OCI-LY3 (cell line): ENCODE data around the gene PRODH2.
"Not testable (repeated sequence)": the region's sequence is repeated elsewhere in the genome, so short reads cannot be mapped to it uniquely, and the experiment has no call there.

Experiments used
- H2AFZ ChIP-seq: fragments of 200-600, 300-600 bp; shearing (Covaris generic); 2 replicates; pipeline ENCODE4 v1.6.0; 2014; ENCODE audit warnings: antibody characterized with exemption, low read depth, low read length
- H3K27ac ChIP-seq: fragments of 200-600, 300-600 bp; sonication (generic); 2 replicates; pipeline ENCODE4 v1.5.1; 2014; ENCODE audit warnings: mild to moderate bottlenecking, low read length, moderate library complexity, mixed read lengths
- H3K27me3 ChIP-seq: fragments of 200-600, 300-600 bp; sonication (generic); 2 replicates; pipeline ENCODE4 v1.6.1; 2014; ENCODE audit warnings: low read depth, low read length, mixed read lengths
- H3K36me3 ChIP-seq: fragments of 200-600, 300-600 bp; sonication (generic); replicated peaks from 2 replicates; pipeline ENCODE3; 2014; ENCODE audit warnings: low read depth, low read length, mixed read lengths
- H3K4me1 ChIP-seq: fragments of 300-600, 200-600 bp; sonication (generic); 2 replicates; pipeline ENCODE4 v1.6.1; 2014; ENCODE audit warnings: low read length, mixed read lengths
- H3K4me2 ChIP-seq: fragments of 200-600, 300-600 bp; sonication (generic); 2 replicates; pipeline ENCODE4 v1.6.1; 2014; ENCODE audit warnings: low read length, mixed read lengths
- H3K4me3 ChIP-seq: fragments of 300-600, 200-600 bp; sonication (generic); 2 replicates; pipeline ENCODE4 v1.5.1; 2014; ENCODE audit warnings: antibody characterized with exemption, mild to moderate bottlenecking, low read length, moderate library complexity
- H3K79me2 ChIP-seq: fragments of 300-600, 200-600 bp; shearing (Covaris generic); 2 replicates; pipeline ENCODE4 v1.6.1; 2014; ENCODE audit warnings: mild to moderate bottlenecking, low read length, mixed read lengths
- H3K9ac ChIP-seq: fragments of 300-600, 200-600 bp; shearing (Covaris generic); 2 replicates; pipeline ENCODE4 v1.6.0; 2014; ENCODE audit warnings: mild to moderate bottlenecking, low read length, moderate library complexity
- H3K9me3 ChIP-seq: fragments of 200-600, 300-600 bp; shearing (Covaris generic); 2 replicates; pipeline ENCODE4 v1.6.1; 2014; ENCODE audit warnings: low read length, mixed read lengths; ENCODE audit not compliant: insufficient read depth
- H4K20me1 ChIP-seq: fragments of 200-600, 300-600 bp; sonication (generic); 2 replicates; pipeline ENCODE4 v1.6.1; 2016; ENCODE audit warnings: low read length, mixed read lengths; ENCODE audit not compliant: insufficient read depth
- EZH2phosphoT487 ChIP-seq: fragments of 200-600 bp; shearing (Covaris generic); IDR thresholded peaks from 2 replicates; pipeline ENCODE4 v1.6.1; 2018; ENCODE audit warnings: antibody characterized with exemption, mixed run types, low read depth
- TF ChIP-seq, protein P1 (sequence below): fragments of 200-600, 300-600 bp; sonication (generic); IDR thresholded peaks from 2 replicates; pipeline ENCODE4 v1.5.1; 2014; ENCODE audit warnings: antibody characterized with exemption, low read length, low read depth

PRODH2 gene

DNA sequence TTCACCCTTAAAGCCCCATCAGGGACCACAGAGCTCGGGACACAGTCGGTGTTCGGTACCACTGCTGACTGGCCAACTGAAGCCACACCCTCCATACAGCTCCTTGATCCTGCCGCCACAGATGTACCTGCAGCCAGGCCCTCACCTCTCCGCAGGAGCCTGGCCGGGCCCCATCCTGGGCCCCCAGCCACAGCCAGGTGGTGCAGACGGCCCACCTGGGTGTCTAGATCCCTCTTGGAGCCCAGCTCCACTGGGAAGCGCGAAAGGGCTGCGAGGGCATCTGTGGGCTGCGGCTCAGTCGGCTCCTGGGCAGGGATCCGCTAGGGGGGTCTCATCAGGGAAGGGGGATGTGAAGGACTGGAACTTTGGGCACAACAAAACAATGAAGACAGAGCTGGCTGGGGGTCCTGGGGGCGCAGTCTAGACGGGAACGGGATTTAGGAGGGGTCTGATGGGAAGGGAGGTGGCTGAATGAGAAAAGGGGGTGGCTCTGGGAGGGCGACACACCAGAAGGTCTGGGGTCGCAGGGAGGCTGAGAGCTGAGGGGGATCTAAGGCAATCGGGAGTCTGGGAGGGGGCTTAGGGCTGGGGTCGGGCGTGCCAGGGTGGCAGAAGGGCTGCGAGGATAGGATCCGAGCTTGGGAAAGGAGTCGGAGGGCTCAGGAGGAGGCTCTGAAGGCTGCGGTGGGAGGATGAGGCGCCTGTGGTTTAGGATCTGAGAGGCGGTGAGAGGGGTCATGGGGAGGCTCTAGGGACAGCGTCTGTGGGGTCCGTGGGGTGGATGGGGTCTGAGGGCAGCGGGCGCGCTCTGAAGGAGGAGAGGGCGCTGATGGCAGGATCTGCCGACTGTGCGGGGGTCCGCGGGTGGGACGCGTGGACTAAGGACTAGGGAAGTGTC is 15.8 kb downstream of the PRODH2 start:
- no peak overlapping the region for H3K4me2 ChIP-seq
- no peak overlapping the region for H3K27ac ChIP-seq

DNA sequence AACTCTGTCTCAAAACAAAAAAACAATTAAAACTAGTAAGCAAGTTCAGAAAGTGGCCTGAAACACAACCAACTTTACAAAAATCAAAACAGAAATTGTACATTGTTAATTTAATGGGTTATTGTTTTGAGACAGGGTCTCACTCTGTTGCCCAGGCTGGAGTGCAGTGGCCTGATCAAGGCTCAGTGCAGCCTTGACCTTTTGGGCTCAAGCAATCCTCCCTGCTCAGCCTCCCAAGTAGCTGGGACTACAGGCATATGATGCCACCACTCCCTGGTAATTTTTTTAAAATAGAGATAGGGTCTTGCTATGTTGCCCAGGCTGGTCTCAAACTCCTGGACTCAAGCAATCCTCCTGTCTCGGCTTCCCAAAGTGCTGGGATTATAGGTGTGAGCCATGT is 17.1 kb downstream of the PRODH2 start:
- H3K27me3 ChIP-seq, H3K9ac ChIP-seq, H3K9me3 ChIP-seq, H3K4me2 ChIP-seq, H3K27ac ChIP-seq, H4K20me1 ChIP-seq, H3K36me3 ChIP-seq, H3K79me2 ChIP-seq, H2AFZ ChIP-seq, H3K4me3 ChIP-seq, H3K4me1 ChIP-seq: not testable (repeated sequence)

More for the DNA sequence above, 15.8 kb downstream of the PRODH2 start:
- H3K36me3 ChIP-seq = no peaks in the 10 kb centered on the region
- no peaks in the 10 kb centered on the region for H3K9me3 ChIP-seq
- H3K4me3 ChIP-seq = no peak overlapping the region
- no peak overlapping the region for H2AFZ ChIP-seq
- no peaks in the 10 kb centered on the region for H4K20me1 ChIP-seq
- H3K79me2 ChIP-seq = no peaks in the 10 kb centered on the region
- no peaks in the 10 kb centered on the region for H3K4me1 ChIP-seq
- no peak overlapping the region for H3K9ac ChIP-seq
- TF ChIP-seq, protein P1, sequence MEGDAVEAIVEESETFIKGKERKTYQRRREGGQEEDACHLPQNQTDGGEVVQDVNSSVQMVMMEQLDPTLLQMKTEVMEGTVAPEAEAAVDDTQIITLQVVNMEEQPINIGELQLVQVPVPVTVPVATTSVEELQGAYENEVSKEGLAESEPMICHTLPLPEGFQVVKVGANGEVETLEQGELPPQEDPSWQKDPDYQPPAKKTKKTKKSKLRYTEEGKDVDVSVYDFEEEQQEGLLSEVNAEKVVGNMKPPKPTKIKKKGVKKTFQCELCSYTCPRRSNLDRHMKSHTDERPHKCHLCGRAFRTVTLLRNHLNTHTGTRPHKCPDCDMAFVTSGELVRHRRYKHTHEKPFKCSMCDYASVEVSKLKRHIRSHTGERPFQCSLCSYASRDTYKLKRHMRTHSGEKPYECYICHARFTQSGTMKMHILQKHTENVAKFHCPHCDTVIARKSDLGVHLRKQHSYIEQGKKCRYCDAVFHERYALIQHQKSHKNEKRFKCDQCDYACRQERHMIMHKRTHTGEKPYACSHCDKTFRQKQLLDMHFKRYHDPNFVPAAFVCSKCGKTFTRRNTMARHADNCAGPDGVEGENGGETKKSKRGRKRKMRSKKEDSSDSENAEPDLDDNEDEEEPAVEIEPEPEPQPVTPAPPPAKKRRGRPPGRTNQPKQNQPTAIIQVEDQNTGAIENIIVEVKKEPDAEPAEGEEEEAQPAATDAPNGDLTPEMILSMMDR = no peak
- no peak for TF ChIP-seq EZH2phosphoT487
- no peaks in the 10 kb centered on the region; the same call in 1 of the 2 replicates for H3K27me3 ChIP-seq

DNA sequence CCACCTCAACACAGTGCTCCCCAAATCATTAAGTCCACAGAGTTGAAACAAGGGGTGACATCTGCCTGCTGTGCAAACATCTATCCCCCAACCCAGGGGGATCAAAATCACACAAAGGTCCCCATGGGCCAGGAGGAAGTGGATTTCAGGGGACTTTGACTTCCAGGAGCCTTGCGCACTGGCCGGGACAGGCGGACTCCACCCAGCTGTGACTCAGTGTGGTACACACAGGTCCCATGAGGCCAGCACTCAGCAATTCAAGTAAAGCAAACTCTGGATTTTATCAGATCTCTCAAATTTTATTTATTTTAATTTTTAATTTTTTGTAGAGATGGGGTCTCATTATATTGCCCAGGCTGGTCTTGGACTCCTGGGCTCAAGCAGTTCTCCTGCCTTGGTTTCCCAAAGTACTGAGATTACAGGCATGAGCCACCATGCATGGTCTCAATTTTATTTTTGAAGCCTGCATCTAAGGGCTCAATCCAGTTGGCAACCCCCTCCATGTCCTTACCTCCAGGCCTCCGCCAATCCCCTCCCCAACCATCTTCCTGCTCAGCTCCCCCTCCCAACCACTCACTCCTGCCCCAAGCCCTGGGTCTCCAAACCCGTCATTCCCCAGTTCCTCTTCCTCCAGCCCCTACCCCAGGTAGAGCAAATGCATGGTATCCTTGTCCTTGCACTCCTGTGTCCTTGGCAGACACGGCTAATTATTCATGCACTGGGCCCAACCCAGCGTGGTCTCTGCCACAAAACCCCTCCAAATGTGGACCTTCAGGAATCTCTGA is 19.1 kb downstream of the PRODH2 start:
- no peaks in the 10 kb centered on the region for H3K9me3 ChIP-seq
- no peaks in the 10 kb centered on the region for H3K36me3 ChIP-seq
- H3K9ac ChIP-seq = no peak overlapping the region
- no peak overlapping the region for H2AFZ ChIP-seq
- H3K79me2 ChIP-seq = no peaks in the 10 kb centered on the region
- TF ChIP-seq, protein P1 = no peak
- TF ChIP-seq EZH2phosphoT487 = no peak
- H4K20me1 ChIP-seq = no peaks in the 10 kb centered on the region
- no peaks in the 10 kb centered on the region; the same call in 1 of the 2 replicates for H3K4me1 ChIP-seq
- H3K27me3 ChIP-seq = no peaks in the 10 kb centered on the region; the same call in 1 of the 2 replicates
- no peak overlapping the region for H3K4me2 ChIP-seq
- H3K4me3 ChIP-seq = no peak overlapping the region
- no peak overlapping the region for H3K27ac ChIP-seq

DNA sequence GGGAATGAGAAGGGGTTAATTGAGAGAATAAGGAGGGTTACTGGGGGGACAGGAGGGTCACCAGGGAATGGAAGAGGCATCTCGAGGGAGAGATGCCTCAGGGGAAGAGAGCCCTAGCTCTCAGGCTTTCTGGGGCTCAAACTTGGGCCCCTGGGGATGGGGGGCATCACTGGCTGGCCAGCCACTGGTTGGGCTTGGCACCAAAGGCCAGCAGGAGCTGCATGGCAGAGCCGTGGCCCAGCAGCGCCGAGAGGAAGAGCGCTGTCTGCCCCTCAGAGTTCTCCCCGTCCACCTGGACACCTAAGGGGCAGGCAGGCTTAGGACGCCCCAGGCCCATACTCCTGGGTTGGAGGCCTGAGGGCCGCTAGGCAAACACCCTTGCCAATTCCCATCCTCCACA is 19.8 kb downstream of the PRODH2 start:
- Histone ChIP-seq H3K4me3 (no peak overlapping the region), H3K79me2 (no peaks in the 10 kb centered on the region), H3K27me3 (no peaks in the 10 kb centered on the region; the same call in 1 of the 2 replicates), H3K4me2 (no peak overlapping the region), H3K36me3 (no peaks in the 10 kb centered on the region), H2AFZ (no peak overlapping the region), H3K4me1 (no peaks in the 10 kb centered on the region; the same call in 1 of the 2 replicates), H4K20me1 (no peaks in the 10 kb centered on the region), H3K9me3 (no peaks in the 10 kb centered on the region), H3K9ac (no peak overlapping the region), H3K27ac (no peak overlapping the region)
- TF ChIP-seq EZH2phosphoT487 = no peak
- TF ChIP-seq, protein P1 = no peak
